Right lung (tissue), 5 donors: ENCODE data around the gene GCKR. TPM values are rescaled to one million over a fixed set of nuclear protein-coding genes. Genes with fewer than 3 reads are reported as not detected.
A peak's percentile ranks its signal among the peaks of the same experiment; 100 is the strongest.
"Not testable (repeated sequence)": the region's sequence is repeated elsewhere in the genome, so short reads cannot be mapped to it uniquely, and the experiment has no call there.

Experiments
- DNase-seq, 2 donors: peaks; one replicate each; pipeline ENCODE4 v3.0.0-alpha.2; 2013
- polyA plus RNA-seq, 5 donors: library from polyadenylated mRNA; unstranded; fragments of 120-200 nt; gene quantifications; one replicate each; pipeline versions ENCODE4 v1.2.1 to v1.2.3, GENCODE V29; 2013; ENCODE audit warnings: inconsistent platforms in 1 of 5, low replicate concordance in 1 of 5; ENCODE audit not compliant: insufficient read length in 5 of 5, insufficient read depth in 1 of 5

Gene GCKR
- polyA plus RNA-seq, 5 donors, result 0.55 to 2.3 (median 1.2) TPM

GRCh38 chr2:27509326-27509725, 12.7 kb downstream of the GCKR start:
- no peak for DNase-seq

- DNase-seq, result no peak
Observed at GRCh38 chr2:27518113-27518781, 21.6 kb downstream of the GCKR start.

- no peak for DNase-seq
Observed at GRCh38 chr2:27518782-27519113, 22.1 kb downstream of the GCKR start.

- no peak for DNase-seq
Observed at GRCh38 chr2:27520316-27520715, 23.7 kb downstream of the GCKR start.

GRCh38 chr2:27522400-27522945, 25.8 kb downstream of the GCKR start:
- DNase-seq, result no peak

GRCh38 chr2:27527182-27527581, 30.5 kb downstream of the GCKR start:
- DNase-seq, result no peak

- peak in 1 of 2 donors; percentile 0 for DNase-seq
Observed at GRCh38 chr2:27531983-27532382, 35.3 kb downstream of the GCKR start.

GRCh38 chr2:27537287-27537686, 40.6 kb downstream of the GCKR start:
- no peak for DNase-seq

- not testable (repeated sequence) for DNase-seq
Observed at GRCh38 chr2:27538839-27539450, 42.3 kb downstream of the GCKR start.

GRCh38 chr2:27539649-27540048, 43.0 kb downstream of the GCKR start:
- DNase-seq, result not testable (repeated sequence)

- no peak for DNase-seq
Observed at GRCh38 chr2:27544143-27544821, 47.6 kb downstream of the GCKR start.

GRCh38 chr2:27545348-27546141, 48.9 kb downstream of the GCKR start:
- DNase-seq, result no peak

- no peak for DNase-seq
Observed at GRCh38 chr2:27549303-27549702, 52.7 kb downstream of the GCKR start.

- no peak for DNase-seq
Observed at GRCh38 chr2:27551514-27551913, 54.9 kb downstream of the GCKR start.

GRCh38 chr2:27552941-27553340, 56.3 kb downstream of the GCKR start:
- DNase-seq, result no peak

- not testable (repeated sequence) for DNase-seq
Observed at GRCh38 chr2:27554451-27554850, 57.8 kb downstream of the GCKR start.

- no peak for DNase-seq
Observed at GRCh38 chr2:27559228-27559627, 62.6 kb downstream of the GCKR start.

- DNase-seq, result no peak
Observed at GRCh38 chr2:27561060-27561459, 64.4 kb downstream of the GCKR start.

- DNase-seq, result no peak
Observed at GRCh38 chr2:27566628-27567027, 70.0 kb downstream of the GCKR start.

GRCh38 chr2:27569398-27569797, 72.8 kb downstream of the GCKR start:
- no peak for DNase-seq

GRCh38 chr2:27571197-27571596, 74.6 kb downstream of the GCKR start:
- no peak for DNase-seq

- DNase-seq, result no peak
Observed at GRCh38 chr2:27571681-27572080, 75.0 kb downstream of the GCKR start.
